WTC11 (cell line): ENCODE data around the gene SND1. TPM values are rescaled to one million over a fixed set of nuclear protein-coding genes. Genes with fewer than 3 reads are reported as not detected.

Source experiments
- ATAC-seq: fragments of 200-7000 bp; cut with Tn5 transposase; 2 replicates; pipeline ENCODE4 v1.10.0; 2021; ENCODE audit warnings: mild to moderate bottlenecking, moderate library complexity
- CTCF ChIA-PET: fragments of 300-600 bp; sonication (Branson Sonifier 250); formaldehyde crosslinking; loops from one replicate; lab custom pipeline; 2021; ENCODE audit warnings: antibody characterized with exemption; lab: Charles Lee
- POLR2A ChIA-PET: fragments of 350-600 bp; sonication (Branson Sonifier 250); formaldehyde crosslinking; loops from one replicate; lab custom pipeline; 2021; ENCODE audit warnings: antibody characterized with exemption; lab: Charles Lee
- DNase-seq: peaks from one replicate; pipeline ENCODE4 v3.0.0; 2021; ENCODE audit warnings: low spot score
- H3K27ac Mint-ChIP-seq: 2 replicates; pipeline ENCODE4 v1.8.0; 2021; ENCODE audit warnings: mixed read lengths
- H3K27me3 Mint-ChIP-seq: 2 replicates; pipeline ENCODE4 v1.8.0; 2021; ENCODE audit warnings: low read depth, mild to moderate bottlenecking, moderate library complexity, mixed read lengths
- H3K36me3 Mint-ChIP-seq: 2 replicates; pipeline ENCODE4 v1.8.0; 2021; ENCODE audit warnings: mixed read lengths
- H3K4me1 Mint-ChIP-seq: 2 replicates; pipeline ENCODE4 v1.8.0; 2022; ENCODE audit warnings: mixed read lengths
- H3K4me3 Mint-ChIP-seq: 2 replicates; pipeline ENCODE4 v1.8.0; 2021; ENCODE audit warnings: mild to moderate bottlenecking, moderate library complexity, mixed read lengths
- H3K9me3 Mint-ChIP-seq: 2 replicates; pipeline ENCODE4 v1.8.0; 2021; ENCODE audit warnings: mixed read lengths
- ATF1 ChIP-seq: sonication (generic); formaldehyde crosslinking; IDR thresholded peaks from 2 replicates; pipeline ENCODE4 v1.8.1; 2023; ENCODE audit warnings: mild to moderate bottlenecking, moderate library complexity, missing genetic modification reagents
- CBFB ChIP-seq: sonication (generic); formaldehyde crosslinking; IDR thresholded peaks from 2 replicates; pipeline ENCODE4 v1.8.1; 2022; ENCODE audit warnings: mild to moderate bottlenecking, low read depth, missing genetic modification reagents
- CREB1 ChIP-seq: sonication (generic); formaldehyde crosslinking; IDR thresholded peaks from 2 replicates; pipeline ENCODE4 v1.8.0; 2023; ENCODE audit warnings: mild to moderate bottlenecking, missing genetic modification reagents
- ESRRA ChIP-seq: sonication (generic); formaldehyde crosslinking; IDR thresholded peaks from 2 replicates; pipeline ENCODE4 v1.8.1; 2022; ENCODE audit warnings: mild to moderate bottlenecking, missing genetic modification reagents, borderline replicate concordance
- GRHL2 ChIP-seq: fragments of 250-450 bp; sonication (Bioruptor Pico); IDR thresholded peaks from 2 replicates; pipeline ENCODE4 v1.8.0; 2022; ENCODE audit warnings: mild to moderate bottlenecking, moderate library complexity; ENCODE audit not compliant: insufficient replicate concordance, severe bottlenecking
- HMGXB4 ChIP-seq: sonication (generic); formaldehyde crosslinking; IDR thresholded peaks from 2 replicates; pipeline ENCODE4 v1.8.1; 2023; ENCODE audit warnings: mild to moderate bottlenecking, moderate library complexity, missing genetic modification reagents
- IRF2 ChIP-seq: sonication (generic); formaldehyde crosslinking; IDR thresholded peaks from 2 replicates; pipeline ENCODE4 v1.8.0; 2022; ENCODE audit warnings: low read depth, missing genetic modification reagents, borderline replicate concordance
- JAZF1 ChIP-seq: fragments of 250-450 bp; sonication (Bioruptor Pico); IDR thresholded peaks from 2 replicates; pipeline ENCODE4 v1.9.0; 2021; ENCODE audit warnings: moderate library complexity, mild to moderate bottlenecking, inconsistent platforms
- MAX ChIP-seq: sonication (generic); formaldehyde crosslinking; IDR thresholded peaks from 2 replicates; pipeline ENCODE4 v1.8.0; 2022; ENCODE audit warnings: mild to moderate bottlenecking, missing genetic modification reagents
- NR1H2 ChIP-seq: sonication (generic); formaldehyde crosslinking; IDR thresholded peaks from 2 replicates; pipeline ENCODE4 v1.9.0; 2021; ENCODE audit warnings: mild to moderate bottlenecking, moderate library complexity, missing genetic modification reagents
- ZNF263 ChIP-seq: sonication (generic); formaldehyde crosslinking; IDR thresholded peaks from 2 replicates; pipeline ENCODE4 v1.8.1; 2022; ENCODE audit warnings: low read depth, mild to moderate bottlenecking, moderate library complexity, missing genetic modification reagents
- ZNF416 ChIP-seq: fragments of 250-450 bp; sonication (Bioruptor Pico); IDR thresholded peaks from 2 replicates; pipeline ENCODE4 v1.9.0; 2021; ENCODE audit warnings: mild to moderate bottlenecking, inconsistent platforms
- ZNF425 ChIP-seq: fragments of 250-450 bp; sonication (Bioruptor Pico); conservative IDR thresholded peaks from 2 replicates; pipeline ENCODE4 v1.9.0; 2021; ENCODE audit warnings: mild to moderate bottlenecking
- total RNA-seq: library from RNA; stranded (reverse); gene quantifications from 3 replicates; pipeline ENCODE4 v1.2.3, GENCODE V29; 2021
- TF ChIP-seq, protein P1 (sequence below): sonication (generic); formaldehyde crosslinking; IDR thresholded peaks from 2 replicates; pipeline ENCODE4 v1.8.1; 2023; ENCODE audit warnings: mild to moderate bottlenecking, missing genetic modification reagents, moderate library complexity
- TF ChIP-seq, protein P2 (sequence below): sonication (generic); formaldehyde crosslinking; IDR thresholded peaks from 2 replicates; pipeline ENCODE4 v1.8.0; 2023; ENCODE audit warnings: mild to moderate bottlenecking, missing genetic modification reagents
- TF ChIP-seq, protein P3 (sequence below): sonication (generic); formaldehyde crosslinking; IDR thresholded peaks from 2 replicates; pipeline ENCODE4 v1.8.0; 2022; ENCODE audit warnings: missing genetic modification reagents
- TF ChIP-seq, protein P4 (sequence below): sonication (generic); formaldehyde crosslinking; IDR thresholded peaks from 2 replicates; pipeline ENCODE4 v1.8.1; 2023; ENCODE audit warnings: mild to moderate bottlenecking, missing genetic modification reagents, moderate library complexity

SND1 gene
- total RNA-seq, 1 experiment from 2014 or later = 261 TPM

- peaks cover 23% of the 10 kb centered on the region for H3K4me1 Mint-ChIP-seq
- H3K27ac Mint-ChIP-seq = no peak overlapping the region
- no peak overlapping the region for H3K4me3 Mint-ChIP-seq
- H3K9me3 Mint-ChIP-seq = no peaks in the 10 kb centered on the region
- ChIA-PET POLR2A (no interaction called here), CTCF (interaction anchor here (1.1 to 2.2 kb wide), 4 partner anchors 13 to 87 kb away, joined by 5 to 25 read pairs (median 14); no protein-coding TSS in a partner anchor)
- no peak for ATAC-seq
- no peak for TF ChIP-seq ZNF416 (CRISPR knock-in tag)
- no peak for TF ChIP-seq NR1H2 (CRISPR knock-in tag)
- no peak for TF ChIP-seq ESRRA (CRISPR knock-in tag)
- no peak for TF ChIP-seq CBFB
- TF ChIP-seq JAZF1 (CRISPR knock-in tag) = no peak
- TF ChIP-seq MAX (CRISPR knock-in tag) = no peak
- no peak for TF ChIP-seq ZNF425 (CRISPR knock-in tag)
- TF ChIP-seq, protein P1, sequence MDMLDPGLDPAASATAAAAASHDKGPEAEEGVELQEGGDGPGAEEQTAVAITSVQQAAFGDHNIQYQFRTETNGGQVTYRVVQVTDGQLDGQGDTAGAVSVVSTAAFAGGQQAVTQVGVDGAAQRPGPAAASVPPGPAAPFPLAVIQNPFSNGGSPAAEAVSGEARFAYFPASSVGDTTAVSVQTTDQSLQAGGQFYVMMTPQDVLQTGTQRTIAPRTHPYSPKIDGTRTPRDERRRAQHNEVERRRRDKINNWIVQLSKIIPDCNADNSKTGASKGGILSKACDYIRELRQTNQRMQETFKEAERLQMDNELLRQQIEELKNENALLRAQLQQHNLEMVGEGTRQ (CRISPR knock-in tag) = no peak
- TF ChIP-seq, protein P2, sequence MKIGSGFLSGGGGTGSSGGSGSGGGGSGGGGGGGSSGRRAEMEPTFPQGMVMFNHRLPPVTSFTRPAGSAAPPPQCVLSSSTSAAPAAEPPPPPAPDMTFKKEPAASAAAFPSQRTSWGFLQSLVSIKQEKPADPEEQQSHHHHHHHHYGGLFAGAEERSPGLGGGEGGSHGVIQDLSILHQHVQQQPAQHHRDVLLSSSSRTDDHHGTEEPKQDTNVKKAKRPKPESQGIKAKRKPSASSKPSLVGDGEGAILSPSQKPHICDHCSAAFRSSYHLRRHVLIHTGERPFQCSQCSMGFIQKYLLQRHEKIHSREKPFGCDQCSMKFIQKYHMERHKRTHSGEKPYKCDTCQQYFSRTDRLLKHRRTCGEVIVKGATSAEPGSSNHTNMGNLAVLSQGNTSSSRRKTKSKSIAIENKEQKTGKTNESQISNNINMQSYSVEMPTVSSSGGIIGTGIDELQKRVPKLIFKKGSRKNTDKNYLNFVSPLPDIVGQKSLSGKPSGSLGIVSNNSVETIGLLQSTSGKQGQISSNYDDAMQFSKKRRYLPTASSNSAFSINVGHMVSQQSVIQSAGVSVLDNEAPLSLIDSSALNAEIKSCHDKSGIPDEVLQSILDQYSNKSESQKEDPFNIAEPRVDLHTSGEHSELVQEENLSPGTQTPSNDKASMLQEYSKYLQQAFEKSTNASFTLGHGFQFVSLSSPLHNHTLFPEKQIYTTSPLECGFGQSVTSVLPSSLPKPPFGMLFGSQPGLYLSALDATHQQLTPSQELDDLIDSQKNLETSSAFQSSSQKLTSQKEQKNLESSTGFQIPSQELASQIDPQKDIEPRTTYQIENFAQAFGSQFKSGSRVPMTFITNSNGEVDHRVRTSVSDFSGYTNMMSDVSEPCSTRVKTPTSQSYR (CRISPR knock-in tag) = no peak
- TF ChIP-seq IRF2 = no peak
- no peak for TF ChIP-seq ATF1 (CRISPR knock-in tag)
- TF ChIP-seq CREB1 (CRISPR knock-in tag) = no peak
- TF ChIP-seq ZNF263 = no peak
- TF ChIP-seq, protein P3, sequence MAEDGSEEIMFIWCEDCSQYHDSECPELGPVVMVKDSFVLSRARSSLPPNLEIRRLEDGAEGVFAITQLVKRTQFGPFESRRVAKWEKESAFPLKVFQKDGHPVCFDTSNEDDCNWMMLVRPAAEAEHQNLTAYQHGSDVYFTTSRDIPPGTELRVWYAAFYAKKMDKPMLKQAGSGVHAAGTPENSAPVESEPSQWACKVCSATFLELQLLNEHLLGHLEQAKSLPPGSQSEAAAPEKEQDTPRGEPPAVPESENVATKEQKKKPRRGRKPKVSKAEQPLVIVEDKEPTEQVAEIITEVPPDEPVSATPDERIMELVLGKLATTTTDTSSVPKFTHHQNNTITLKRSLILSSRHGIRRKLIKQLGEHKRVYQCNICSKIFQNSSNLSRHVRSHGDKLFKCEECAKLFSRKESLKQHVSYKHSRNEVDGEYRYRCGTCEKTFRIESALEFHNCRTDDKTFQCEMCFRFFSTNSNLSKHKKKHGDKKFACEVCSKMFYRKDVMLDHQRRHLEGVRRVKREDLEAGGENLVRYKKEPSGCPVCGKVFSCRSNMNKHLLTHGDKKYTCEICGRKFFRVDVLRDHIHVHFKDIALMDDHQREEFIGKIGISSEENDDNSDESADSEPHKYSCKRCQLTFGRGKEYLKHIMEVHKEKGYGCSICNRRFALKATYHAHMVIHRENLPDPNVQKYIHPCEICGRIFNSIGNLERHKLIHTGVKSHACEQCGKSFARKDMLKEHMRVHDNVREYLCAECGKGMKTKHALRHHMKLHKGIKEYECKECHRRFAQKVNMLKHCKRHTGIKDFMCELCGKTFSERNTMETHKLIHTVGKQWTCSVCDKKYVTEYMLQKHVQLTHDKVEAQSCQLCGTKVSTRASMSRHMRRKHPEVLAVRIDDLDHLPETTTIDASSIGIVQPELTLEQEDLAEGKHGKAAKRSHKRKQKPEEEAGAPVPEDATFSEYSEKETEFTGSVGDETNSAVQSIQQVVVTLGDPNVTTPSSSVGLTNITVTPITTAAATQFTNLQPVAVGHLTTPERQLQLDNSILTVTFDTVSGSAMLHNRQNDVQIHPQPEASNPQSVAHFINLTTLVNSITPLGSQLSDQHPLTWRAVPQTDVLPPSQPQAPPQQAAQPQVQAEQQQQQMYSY (CRISPR knock-in tag) = no peak
- TF ChIP-seq HMGXB4 (CRISPR knock-in tag) = no peak
- TF ChIP-seq, protein P4, sequence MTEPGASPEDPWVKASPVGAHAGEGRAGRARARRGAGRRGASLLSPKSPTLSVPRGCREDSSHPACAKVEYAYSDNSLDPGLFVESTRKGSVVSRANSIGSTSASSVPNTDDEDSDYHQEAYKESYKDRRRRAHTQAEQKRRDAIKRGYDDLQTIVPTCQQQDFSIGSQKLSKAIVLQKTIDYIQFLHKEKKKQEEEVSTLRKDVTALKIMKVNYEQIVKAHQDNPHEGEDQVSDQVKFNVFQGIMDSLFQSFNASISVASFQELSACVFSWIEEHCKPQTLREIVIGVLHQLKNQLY (CRISPR knock-in tag) = no peak
- TF ChIP-seq GRHL2 (CRISPR knock-in tag) = no peak
- H3K27me3 Mint-ChIP-seq = no peaks in the 10 kb centered on the region
- no peak for DNase-seq
- no peaks in the 10 kb centered on the region for H3K36me3 Mint-ChIP-seq
Observed at GRCh38 chr7:128122576-128123290, 470.7 kb downstream of the SND1 start.
